ENCODE measurements around the gene SLC28A3.

- TF ChIP-seq CTCF (IDR thresholded peaks at IDR 0.05) (no peak), POLR2A (IDR thresholded peaks at IDR 0.05) (no peak)
Observed at GRCh38 chr9:84387821-84388220, 47.3 kb upstream of the SLC28A3 start.
